HCT116 (cell line): ENCODE results near the gene NAXE. TPM values are rescaled to one million over a fixed set of nuclear protein-coding genes. Genes with fewer than 3 reads are reported as not detected.

Experiments
- ATAC-seq: fragments of 200-7000 bp; cut with Tn5 transposase; 2 replicates; pipeline ENCODE4 v1.9.1; 2020; ENCODE audit warnings: mild to moderate bottlenecking, moderate library complexity
- BruUV-seq: library from RNA; stranded (reverse); fragments of 400-500 nt; replicated peaks from 2 replicates; lab custom pipeline; 2021; lab: Mats Ljungman, UMichigan
- CTCF ChIA-PET: fragments of 300-600 bp; sonication (Branson Sonifier 250); formaldehyde crosslinking; loops from one replicate; lab custom pipeline; 2021; ENCODE audit warnings: antibody characterized with exemption; lab: Charles Lee
- POLR2A ChIA-PET: fragments of 300-600, 350-600 bp; sonication (Branson Sonifier 250); formaldehyde crosslinking; loops from one replicate; lab custom pipeline; 2021; ENCODE audit warnings: antibody characterized with exemption; lab: Charles Lee
- RAD21 ChIA-PET, 2 experiments: fragments of 300-600 bp; sonication (Branson Sonifier 250); formaldehyde crosslinking; loops; one replicate each; lab custom pipeline; 2023; ENCODE audit warnings: low total read pairs in 2 of 2; ENCODE audit not compliant: uncharacterized antibody in 2 of 2, unreplicated experiment in 2 of 2, low non-redundant PET in 1 of 2; lab: Charles Lee
- DNase-seq: peaks from one replicate; pipeline ENCODE4 v3.0.0-alpha.2; 2010; ENCODE audit warnings: low read depth, low spot score
- H2AFZ ChIP-seq: fragments of 200-600 bp; shearing (Covaris generic), sonication (generic); 2 replicates; pipeline ENCODE4 v1.6.1; 2017; ENCODE audit warnings: low read depth, mixed run types, mixed read lengths, antibody characterized with exemption, low read length; ENCODE audit not compliant: poor library complexity, severe bottlenecking
- H3K27ac ChIP-seq: 2 replicates; pipeline ENCODE4 v1.5.1; 2012; ENCODE audit warnings: low read depth, low read length
- H3K27me3 ChIP-seq: fragments of 200-600 bp; sonication (generic); 2 replicates; pipeline ENCODE4 v1.6.1; 2016; ENCODE audit warnings: mixed run types, low read length, mixed read lengths; ENCODE audit not compliant: insufficient read depth
- H3K36me3 ChIP-seq, 2 experiments: fragments of 200-500 bp in 1 of 2; fragments of 200-600 bp in 1 of 2; sonication (Bioruptor generic) in 1 of 2; sonication (generic) in 1 of 2; 2 replicates each; pipeline versions ENCODE4 v1.5.1 to v1.6.1; 2014 to 2016; ENCODE audit warnings: low read length in 2 of 2, inconsistent platforms in 1 of 2, mixed read lengths in 1 of 2, mixed run types in 1 of 2; ENCODE audit not compliant: insufficient read depth in 2 of 2, control insufficient read depth in 1 of 2
- H3K4me1 ChIP-seq, 2 experiments: fragments of 200-600 bp in 1 of 2; sonication (generic) in 1 of 2; 2 replicates each; pipeline versions ENCODE4 v1.5.1 to v1.6.1; 2012 to 2017; ENCODE audit warnings: low read length in 2 of 2, inconsistent platforms in 1 of 2, mild to moderate bottlenecking in 1 of 2, mixed read lengths in 1 of 2, mixed run types in 1 of 2, moderate library complexity in 1 of 2; ENCODE audit not compliant: insufficient read depth in 2 of 2, control insufficient read depth in 1 of 2
- H3K4me2 ChIP-seq: fragments of 200-600 bp; sonication (generic); 2 replicates; pipeline ENCODE4 v1.6.1; 2017; ENCODE audit warnings: mixed run types, low read length, mixed read lengths
- H3K4me3 ChIP-seq, 2 experiments: fragments of 200-600 bp in 1 of 2; sonication (generic) in 1 of 2; replicated peaks in 1 of 2; 2 replicates each; pipeline ENCODE4 v1.5.1; 2011 to 2016; ENCODE audit warnings: low read length in 2 of 2, control low read depth in 1 of 2, low read depth in 1 of 2, mild to moderate bottlenecking in 1 of 2, mixed read lengths in 1 of 2, mixed run types in 1 of 2
- H3K79me2 ChIP-seq: fragments of 200-600 bp; sonication (generic); 2 replicates; pipeline ENCODE4 v1.6.1; 2017; ENCODE audit warnings: mild to moderate bottlenecking, mixed run types, low read length, moderate library complexity, mixed read lengths; ENCODE audit not compliant: insufficient read depth
- H3K9ac ChIP-seq: fragments of 200-600 bp; sonication (generic); 2 replicates; pipeline ENCODE4 v1.6.1; 2016; ENCODE audit warnings: low read length, mixed read lengths
- H3K9me2 ChIP-seq: fragments of 200-600 bp; sonication (generic), shearing (Covaris generic); 2 replicates; pipeline ENCODE4 v1.6.1; 2017; ENCODE audit warnings: mixed run types, mild to moderate bottlenecking, moderate library complexity; ENCODE audit not compliant: insufficient read depth
- H3K9me3 ChIP-seq, 2 experiments: fragments of 200-500 bp in 1 of 2; fragments of 200-600 bp in 1 of 2; sonication (Bioruptor generic) in 1 of 2; sonication (generic) in 1 of 2; 2 replicates each; pipeline ENCODE4 v1.6.1; 2014 to 2017; ENCODE audit warnings: low read length in 2 of 2, mixed read lengths in 2 of 2, inconsistent platforms in 1 of 2, low read depth in 1 of 2, mild to moderate bottlenecking in 1 of 2, mixed run types in 1 of 2, moderate library complexity in 1 of 2; ENCODE audit not compliant: control insufficient read depth in 1 of 2, insufficient read depth in 1 of 2
- H4K20me1 ChIP-seq: fragments of 200-600 bp; sonication (generic), shearing (Covaris generic); 2 replicates; pipeline ENCODE4 v1.6.1; 2017; ENCODE audit warnings: mixed run types, mild to moderate bottlenecking, moderate library complexity; ENCODE audit not compliant: insufficient read depth
- ATF3 ChIP-seq: IDR thresholded peaks from 2 replicates; pipeline ENCODE4 v1.6.1; 2012
- CEBPB ChIP-seq: IDR thresholded peaks from 2 replicates; pipeline ENCODE4 v1.6.1; 2012; ENCODE audit warnings: low read depth
- ELF1 ChIP-seq: IDR thresholded peaks from 2 replicates; pipeline ENCODE4 v1.6.1; 2012; ENCODE audit warnings: low read depth, borderline replicate concordance
- EZH2 ChIP-seq: fragments of 200-600 bp; sonication (generic); IDR thresholded peaks from 2 replicates; pipeline ENCODE4 v1.6.1; 2017; ENCODE audit warnings: antibody characterized with exemption, mixed run types
- FOSL1 ChIP-seq: IDR thresholded peaks from 2 replicates; pipeline ENCODE4 v1.6.1; 2012; ENCODE audit warnings: low read depth
- POLR2A ChIP-seq: IDR thresholded peaks from 2 replicates; pipeline ENCODE4 v1.7.0; 2011; ENCODE audit warnings: borderline replicate concordance; ENCODE audit not compliant: insufficient read depth, insufficient read length; ENCODE audit errors: extremely low read depth
- POLR2AphosphoS5 ChIP-seq: IDR thresholded peaks from 2 replicates; pipeline ENCODE4 v1.6.1; 2011; ENCODE audit warnings: mild to moderate bottlenecking, low read depth, low read length, moderate library complexity
- REST ChIP-seq: IDR thresholded peaks from 2 replicates; pipeline ENCODE4 v1.6.1; 2012; ENCODE audit warnings: low read depth
- SIN3A ChIP-seq: IDR thresholded peaks from 2 replicates; pipeline ENCODE4 v1.6.1; 2012; ENCODE audit warnings: low read depth
- TCF7L2 ChIP-seq: IDR thresholded peaks from 2 replicates; pipeline ENCODE4 v1.7.0; 2011; ENCODE audit warnings: borderline replicate concordance, inconsistent platforms; ENCODE audit not compliant: insufficient read depth, insufficient read length; ENCODE audit errors: extremely low read depth
- YY1 ChIP-seq: IDR thresholded peaks from 2 replicates; pipeline ENCODE4 v1.6.1; 2011; ENCODE audit warnings: low read length, low read depth, moderate library complexity, mild to moderate bottlenecking; ENCODE audit not compliant: insufficient replicate concordance; ENCODE audit errors: extremely low read depth
- ZNF274 ChIP-seq: fragments of 200-500 bp; sonication (Bioruptor generic); IDR thresholded peaks from 2 replicates; pipeline ENCODE4 v1.6.1; 2014; ENCODE audit warnings: mild to moderate bottlenecking, low read depth, low read length, inconsistent platforms
- intact Hi-C: fragments of 100-400 bp; cut with micrococcal nuclease; formaldehyde crosslinking; loops from 2 replicates; pipeline ENCODE4 v1.10.0; 2022
- total RNA-seq: library from RNA; stranded (reverse); gene quantifications from one replicate; pipeline ENCODE4 v1.2.1, GENCODE V29; 2021; ENCODE audit not compliant: unreplicated experiment

Gene NAXE
- total RNA-seq, 1 experiment from 2014 or later, result 139 TPM

GRCh38 chr1:156582388-156583017, 9.1 kb upstream of the NAXE start:
- Histone ChIP-seq H3K27me3 (no peaks in the 10 kb centered on the region), H3K79me2 (no peaks in the 10 kb centered on the region), H3K9me2 (no peaks in the 10 kb centered on the region), H3K9me3 (no peaks in the 10 kb centered on the region), H3K4me3 (no peak overlapping the region), H2AFZ (no peak overlapping the region), H3K9ac (no peak overlapping the region), H3K4me2 (no peak overlapping the region), H3K4me1 (peaks cover 11 to 24% of the 10 kb centered on the region in 2 experiments), H4K20me1 (no peaks in the 10 kb centered on the region), H3K27ac (no peak overlapping the region), H3K36me3 (no peaks in the 10 kb centered on the region)
- ChIA-PET RAD21 (no interaction called here), CTCF (no interaction called here), POLR2A (no interaction called here)
- intact Hi-C loops, result no loop called here
- no peak for TF ChIP-seq POLR2AphosphoS5
- TF ChIP-seq YY1, result no peak
- TF ChIP-seq POLR2A, result no peak
- no peak for TF ChIP-seq ELF1
- no peak for TF ChIP-seq EZH2
- TF ChIP-seq ATF3, result no peak
- no peak for TF ChIP-seq CEBPB
- no peak for TF ChIP-seq FOSL1
- no peak for TF ChIP-seq REST
- TF ChIP-seq TCF7L2, result no peak
- no peak for TF ChIP-seq ZNF274
- TF ChIP-seq SIN3A, result no peak
- no TSS peak for BruUV-seq
- DNase-seq (no peak), ATAC-seq (no peak)
